Spleen (tissue), 11 donors: Measurements from ENCODE around the gene ZNF268. TPM values are rescaled to one million over a fixed set of nuclear protein-coding genes. Genes with fewer than 3 reads are reported as not detected.

Experiments
- DNase-seq: peaks from one replicate; pipeline ENCODE4 v3.0.0-alpha.2; 2020
- H3K27ac ChIP-seq, 8 donors: fragments of 200-600 bp; sonication (generic) in 7 of 8; 1 replicate in 4 of 8; 2 replicates in 4 of 8; pipeline versions ENCODE4 v1.5.0 to v1.8.0; 2016 to 2021; ENCODE audit warnings: inconsistent platforms in 4 of 8, mild to moderate bottlenecking in 4 of 8, moderate library complexity in 1 of 8
- H3K27me3 ChIP-seq, 7 donors: fragments of 200-600 bp; sonication (generic) in 6 of 7; replicated peaks in 1 of 7; 1 replicate in 4 of 7; 2 replicates in 3 of 7; pipeline versions ENCODE4 v1.5.0 to v1.8.0; 2016 to 2021; ENCODE audit warnings: inconsistent platforms in 3 of 7, mild to moderate bottlenecking in 1 of 7
- H3K36me3 ChIP-seq, 6 donors: fragments of 200-600 bp; sonication (generic) in 5 of 6; 1 replicate in 4 of 6; 2 replicates in 2 of 6; pipeline versions ENCODE4 v1.5.0 to v1.8.0; 2016 to 2021; ENCODE audit warnings: inconsistent platforms in 2 of 6
- H3K4me1 ChIP-seq, 6 donors: fragments of 200-600 bp; sonication (generic) in 5 of 6; 1 replicate in 3 of 6; 2 replicates in 3 of 6; pipeline versions ENCODE4 v1.5.0 to v1.8.0; 2016 to 2021; ENCODE audit warnings: inconsistent platforms in 3 of 6
- H3K4me3 ChIP-seq, 8 donors: fragments of 200-600 bp; sonication (generic) in 7 of 8; 1 replicate in 4 of 8; 2 replicates in 4 of 8; pipeline versions ENCODE4 v1.5.0 to v1.8.0; 2016 to 2021; ENCODE audit warnings: inconsistent platforms in 4 of 8, mild to moderate bottlenecking in 4 of 8, moderate library complexity in 2 of 8
- H3K9me3 ChIP-seq, 8 donors: fragments of 200-600 bp; sonication (generic) in 7 of 8; 1 replicate in 4 of 8; 2 replicates in 4 of 8; pipeline versions ENCODE4 v1.5.0 to v1.8.0; 2016 to 2021; ENCODE audit warnings: inconsistent platforms in 4 of 8
- CTCF ChIP-seq, 11 experiments: fragments of 200-600 bp in 7 of 11; fragments of 450-650 bp in 4 of 11; sonication (generic) in 4 of 11; IDR thresholded peaks in 8 of 11; conservative IDR thresholded peaks in 3 of 11; 1 replicate in 7 of 11; 2 replicates in 4 of 11; pipeline versions ENCODE4 v1.4.0 to v1.8.0; 2016 to 2021; ENCODE audit warnings: antibody characterized with exemption in 11 of 11, inconsistent platforms in 4 of 11, mild to moderate bottlenecking in 1 of 11
- POLR2A ChIP-seq, 3 donors: fragments of 450-650 bp; IDR thresholded peaks; one replicate each; pipeline ENCODE4 v1.5.1; 2017; ENCODE audit warnings: antibody characterized with exemption in 3 of 3, mild to moderate bottlenecking in 1 of 3
- POLR2AphosphoS5 ChIP-seq, 3 donors: sonication (generic); formaldehyde crosslinking; IDR thresholded peaks; one replicate each; pipeline ENCODE4 v1.5.1; 2017; ENCODE audit warnings: antibody characterized with exemption in 3 of 3
- WGBS, 5 donors: extraction: QIAGEN DNeasy Blood & Tissue Kit in 3 of 5; methylation state at CpG; one replicate each; pipeline versions ENCODE4 v1.1.5 to v1.1.7; 2013 to 2018; 5-methylcytosine and 5-hydroxymethylcytosine counted together
- intact Hi-C: fragments of 100-400 bp; cut with DNase I; formaldehyde crosslinking; loops from one replicate; pipeline ENCODE4 v1.15.0; 2023; ENCODE audit warnings: low total_unique reads
- polyA plus RNA-seq, 3 donors: library from polyadenylated mRNA; stranded (reverse); fragments of 200-250 nt; gene quantifications; one replicate each; pipeline ENCODE4 v1.2.1, GENCODE V29; 2013
- total RNA-seq, 7 donors: library from RNA; depleted of rRNA in 3 of 7; stranded (reverse); fragments of >200 nt in 3 of 7; fragmentation: NEBNext Ultra II Directional in 4 of 7; extraction: Animal tissue kit (Norgen Biotek cat#: 25700) in 4 of 7; gene quantifications; one replicate each; pipeline versions ENCODE4 v1.1.0 to v1.2.1, GENCODE V29; 2016 to 2021
- donor health status: healthy with polysubstance abuse.
- donor health status: DM: no; HTN: no; CAD: no; lungs with moderate emphysema.
- donor health status: DM: no; HTN: no; CAD: no.
- donor health status: Bipolar disorder and iron deficiency.
- donor health status: healthy.
- donor health status: DM: no; HTN: no; CAD: no.
- donor health status: DM: yes; HTN: yes; CAD: no.

ZNF268 gene
- total and polyA plus RNA-seq, 10 donors, result 3.0 to 27.0 (median 21.1) TPM

- Histone ChIP-seq H3K9me3 (peaks cover 0 to 96% (median 23%) of the 10 kb centered on the region in 8 donors), H3K4me3 (no peak overlapping the region), H3K4me1 (no peaks in the 10 kb centered on the region), H3K36me3 (no peaks in the 10 kb centered on the region), H3K27ac (no peak overlapping the region), H3K27me3 (no peaks in the 10 kb centered on the region)
- intact Hi-C loops, result no loop called here
- 55 to 81% (median 71%) methylated on average over 2 to 7 of the region's 7 CpGs for WGBS, 5 donors
- TF ChIP-seq POLR2A (IDR thresholded peaks at IDR 0.05) (no peak), CTCF (IDR thresholded peaks at IDR 0.05 in 8 of 11, conservative IDR thresholded peaks at IDR 0.05 in 3 of 11) (no peak), POLR2AphosphoS5 (IDR thresholded peaks at IDR 0.05) (no peak)
- DNase-seq, result no peak
These were observed 46.1 kb downstream of the ZNF268 start for GRCh38 chr12:133227281-133227852.

GRCh38 chr12:133231001-133231400, 49.7 kb downstream of the ZNF268 start:
- no peak for DNase-seq
- Histone ChIP-seq H3K9me3 (peaks cover 0 to 99% (median 26%) of the 10 kb centered on the region in 8 donors), H3K27me3 (peaks cover 0 to 12% (median 0%) of the 10 kb centered on the region in 7 donors), H3K4me1 (no peaks in the 10 kb centered on the region), H3K4me3 (no peak overlapping the region), H3K27ac (no peak overlapping the region), H3K36me3 (no peaks in the 10 kb centered on the region)
- TF ChIP-seq CTCF (IDR thresholded peaks at IDR 0.05 in 8 of 11, conservative IDR thresholded peaks at IDR 0.05 in 3 of 11) (no peak), POLR2AphosphoS5 (IDR thresholded peaks at IDR 0.05) (no peak), POLR2A (IDR thresholded peaks at IDR 0.05) (no peak)
- WGBS, 5 donors, result 67 to 74% (median 70%) methylated on average over 3 of the region's 3 CpGs
- intact Hi-C loops, result no loop called here

- TF ChIP-seq POLR2AphosphoS5 (IDR thresholded peaks at IDR 0.05) (no peak), CTCF (IDR thresholded peaks at IDR 0.05 in 8 of 11, conservative IDR thresholded peaks at IDR 0.05 in 3 of 11) (no peak), POLR2A (IDR thresholded peaks at IDR 0.05) (no peak)
- 84 to 90% (median 85%) methylated on average over 6 of the region's 6 CpGs for WGBS, 5 donors
- H3K27me3 ChIP-seq, result peaks cover 0 to 20% (median 0%) of the 10 kb centered on the region in 7 donors
- no peaks in the 10 kb centered on the region for H3K4me1 ChIP-seq
- DNase-seq, result no peak
- H3K4me3 ChIP-seq, result no peak overlapping the region
- H3K27ac ChIP-seq, result no peak overlapping the region
- H3K36me3 ChIP-seq, result no peaks in the 10 kb centered on the region
- intact Hi-C loops, result no loop called here
- H3K9me3 ChIP-seq, result peaks cover 0 to 99% (median 41%) of the 10 kb centered on the region in 8 donors
These were observed 51.7 kb downstream of the ZNF268 start for GRCh38 chr12:133233006-133233405.

- Histone ChIP-seq H3K9me3 (peaks cover 0 to 99% (median 50%) of the 10 kb centered on the region in 8 donors), H3K36me3 (no peaks in the 10 kb centered on the region), H3K27ac (no peak overlapping the region), H3K4me3 (no peak overlapping the region), H3K27me3 (peaks cover 0 to 20% (median 0%) of the 10 kb centered on the region in 7 donors), H3K4me1 (no peaks in the 10 kb centered on the region)
- intact Hi-C loops, result no loop called here
- TF ChIP-seq POLR2A (IDR thresholded peaks at IDR 0.05) (no peak), POLR2AphosphoS5 (IDR thresholded peaks at IDR 0.05) (no peak), CTCF (IDR thresholded peaks at IDR 0.05 in 8 of 11, conservative IDR thresholded peaks at IDR 0.05 in 3 of 11) (no peak)
- no peak for DNase-seq
- 82 to 93% (median 88%) methylated on average over 14 to 18 of the region's 18 CpGs for WGBS, 5 donors
These were observed 52.8 kb downstream of the ZNF268 start for GRCh38 chr12:133233993-133234564.
